Progenitor cell of endocrine pancreas (in vitro differentiated cells): ENCODE measurements around the gene CSTF3. TPM values are rescaled to one million over a fixed set of nuclear protein-coding genes. Genes with fewer than 3 reads are reported as not detected.

ENCODE experiments used
- DNase-seq: peaks from one replicate; pipeline ENCODE4 v3.0.0; 2021; ENCODE audit warnings: low spot score; ENCODE audit not compliant: unreplicated experiment
- H3K27ac Mint-ChIP-seq: 2 replicates; pipeline ENCODE4 v1.8.0; 2021; ENCODE audit warnings: mild to moderate bottlenecking, moderate library complexity, mixed read lengths
- H3K27me3 Mint-ChIP-seq: 2 replicates; pipeline ENCODE4 v1.8.0; 2021; ENCODE audit warnings: mixed read lengths
- H3K36me3 Mint-ChIP-seq: 2 replicates; pipeline ENCODE4 v1.8.0; 2022; ENCODE audit warnings: mixed read lengths; ENCODE audit not compliant: insufficient read depth
- H3K4me1 Mint-ChIP-seq: 2 replicates; pipeline ENCODE4 v1.8.0; 2021; ENCODE audit warnings: low read depth, mixed read lengths
- H3K4me3 Mint-ChIP-seq: 2 replicates; pipeline ENCODE4 v1.8.0; 2021; ENCODE audit warnings: low read depth, mild to moderate bottlenecking, moderate library complexity, mixed read lengths
- H3K9me3 Mint-ChIP-seq: 2 replicates; pipeline ENCODE4 v1.8.0; 2021; ENCODE audit warnings: low read depth, mixed read lengths
- CTCF ChIP-seq: fragments of 200-600 bp; sonication (generic); IDR thresholded peaks from one replicate; pipeline ENCODE4 v1.5.0; 2021; ENCODE audit warnings: antibody characterized with exemption, mild to moderate bottlenecking; ENCODE audit not compliant: unreplicated experiment
- total RNA-seq: library from RNA; stranded (reverse); gene quantifications from 2 replicates; pipeline ENCODE4 v1.2.1, GENCODE V29; 2021

CSTF3 gene
- total RNA-seq, 1 donor from 2014 or later, result 43.5 TPM

GRCh38 chr11:33172996-33173395 is 11.7 kb upstream of the CSTF3 start:
- no peak for DNase-seq
- Mint-ChIP-seq H3K9me3 (no peaks in the 10 kb centered on the region), H3K36me3 (peaks cover 1% of the 10 kb centered on the region), H3K4me3 (no peak overlapping the region), H3K4me1 (peaks cover 18% of the 10 kb centered on the region), H3K27ac (no peak overlapping the region), H3K27me3 (peaks cover 4% of the 10 kb centered on the region)
- TF ChIP-seq CTCF, result no peak

DNA sequence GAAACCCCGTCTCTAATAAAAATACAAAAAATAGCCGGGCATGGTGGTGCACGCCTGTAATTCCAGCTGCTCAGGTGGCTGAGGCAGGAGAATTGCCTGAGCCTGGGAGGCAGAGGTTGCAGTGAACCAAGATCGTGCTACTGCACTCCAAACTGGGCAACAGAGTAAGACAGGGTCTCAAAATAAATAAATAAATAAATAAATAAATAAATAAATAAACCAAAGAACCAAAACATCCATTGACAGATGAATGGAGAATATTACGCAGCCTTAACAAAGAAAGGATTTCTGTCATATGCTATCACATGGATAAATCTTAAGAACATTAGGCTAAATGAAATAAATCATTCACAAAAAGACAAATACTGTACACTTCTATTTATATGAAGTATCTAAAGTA is 11.1 kb upstream of the CSTF3 start:
- Mint-ChIP-seq H3K36me3 (peaks cover 1% of the 10 kb centered on the region), H3K9me3 (no peaks in the 10 kb centered on the region), H3K27ac (no peak overlapping the region), H3K4me3 (no peak overlapping the region), H3K27me3 (peaks cover under 1% of the 10 kb centered on the region), H3K4me1 (peaks cover 17% of the 10 kb centered on the region)
- no peak for TF ChIP-seq CTCF
- no peak for DNase-seq

- Mint-ChIP-seq H3K4me3 (no peak overlapping the region), H3K27me3 (no peaks in the 10 kb centered on the region), H3K9me3 (no peaks in the 10 kb centered on the region), H3K27ac (no peak overlapping the region), H3K4me1 (peaks cover 16% of the 10 kb centered on the region), H3K36me3 (peaks cover 1% of the 10 kb centered on the region)
- TF ChIP-seq CTCF, result no peak
- DNase-seq, result no peak
Measured at GRCh38 chr11:33171251-33171650, 10.0 kb upstream of the CSTF3 start.

- Mint-ChIP-seq H3K36me3 (no peaks in the 10 kb centered on the region), H3K4me3 (no peak overlapping the region), H3K4me1 (peaks cover 16% of the 10 kb centered on the region), H3K27ac (no peak overlapping the region), H3K27me3 (no peaks in the 10 kb centered on the region), H3K9me3 (no peaks in the 10 kb centered on the region)
- DNase-seq, result no peak
- TF ChIP-seq CTCF, result no peak
Measured at GRCh38 chr11:33168709-33169200, 7.5 kb upstream of the CSTF3 start.

DNA sequence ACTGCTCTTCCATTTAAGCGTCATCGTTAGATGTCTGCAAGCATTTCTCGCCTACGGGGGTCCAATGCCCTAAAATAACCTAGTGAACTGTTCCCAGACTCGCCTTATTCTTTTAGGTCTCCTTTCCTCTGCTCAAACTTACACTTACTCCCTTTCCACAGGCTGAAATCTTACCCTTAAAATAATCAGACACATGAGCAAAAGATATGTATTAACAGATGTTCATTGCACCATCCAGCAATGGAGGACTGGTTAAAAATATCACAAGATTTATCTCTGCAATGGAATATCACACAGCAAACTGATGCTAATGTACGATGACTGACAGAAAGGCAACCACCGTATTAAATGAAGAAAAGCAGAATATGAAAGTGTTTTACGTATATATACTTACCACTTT is 1.6 kb upstream of the CSTF3 start:
- TF ChIP-seq CTCF, result no peak
- Mint-ChIP-seq H3K36me3 (peaks cover 11% of the 10 kb centered on the region), H3K9me3 (peaks cover 4% of the 10 kb centered on the region), H3K27me3 (no peaks in the 10 kb centered on the region), H3K27ac (no peak overlapping the region), H3K4me3 (peak overlapping the region; percentile 25), H3K4me1 (peaks cover 19% of the 10 kb centered on the region)
- no peak for DNase-seq
